Fibroblast of mammary gland (primary cell): ENCODE data around the gene MED10.

Source experiments
- DNase-seq: peaks from one replicate; pipeline ENCODE4 v3.0.0-alpha.2; 2010; ENCODE audit warnings: low read depth
- H3K4me3 ChIP-seq: 2 replicates; pipeline ENCODE4 v1.5.1; 2011; ENCODE audit warnings: low read depth, mild to moderate bottlenecking, low read length, moderate library complexity; ENCODE audit not compliant: control insufficient read depth
- CTCF ChIP-seq: conservative IDR thresholded peaks from 2 replicates; pipeline ENCODE4 v1.5.1; 2011; ENCODE audit warnings: low read depth, low read length, inconsistent platforms; ENCODE audit not compliant: control insufficient read depth, insufficient read depth

MED10 gene

DNA sequence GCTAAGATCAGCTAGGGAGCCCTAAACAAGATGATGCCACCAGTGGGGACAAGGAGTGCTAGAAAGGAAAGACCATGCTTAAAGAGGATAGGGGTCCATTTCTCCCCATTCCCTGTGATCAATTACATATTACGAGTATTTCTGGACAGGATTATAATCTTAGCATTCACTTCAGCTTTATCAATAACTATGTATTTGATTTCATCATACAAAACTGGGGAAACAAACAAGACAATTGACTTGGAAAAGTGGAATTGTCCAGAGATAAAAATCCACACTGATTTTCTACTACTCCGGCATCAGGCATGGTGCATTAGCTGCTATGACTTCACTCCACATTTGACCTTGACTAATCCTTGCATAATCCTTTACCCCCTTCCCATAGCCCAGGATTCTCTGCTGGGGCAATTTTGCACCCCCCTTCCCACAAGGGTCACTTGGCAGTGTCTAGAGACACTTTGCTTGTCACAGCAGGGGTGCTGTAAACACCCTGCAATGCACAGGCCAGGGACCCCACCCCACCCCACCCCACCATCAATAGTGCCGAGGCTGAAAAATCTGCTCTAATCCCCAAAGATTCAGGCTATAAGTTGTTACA lies 40.4 kb upstream of the MED10 start:
- no peak overlapping the region for H3K4me3 ChIP-seq
- TF ChIP-seq CTCF, result no peak
- no peak for DNase-seq

DNA sequence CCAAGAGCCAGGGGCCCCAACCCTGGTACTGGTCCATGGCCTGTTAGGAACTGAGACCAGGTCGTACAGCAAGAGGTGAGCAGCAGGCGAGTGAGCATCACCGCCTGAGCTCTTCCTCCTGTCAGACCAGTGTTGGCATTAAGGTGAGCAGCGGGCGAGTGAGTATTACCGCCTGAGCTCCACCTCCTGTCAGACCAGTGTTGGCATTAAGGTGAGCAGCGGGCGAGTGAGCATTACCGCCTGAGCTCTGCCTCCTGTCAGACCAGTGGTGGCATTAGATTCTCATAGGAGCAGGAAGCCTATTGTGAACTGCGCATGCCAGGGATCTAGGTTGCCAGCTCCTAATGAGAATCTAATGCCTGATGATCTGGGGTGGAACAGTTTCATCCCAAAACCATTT lies 39.3 kb upstream of the MED10 start:
- no peak overlapping the region for H3K4me3 ChIP-seq
- TF ChIP-seq CTCF, result no peak
- no peak for DNase-seq

GRCh38 chr5:6412811-6413210 lies 34.5 kb upstream of the MED10 start:
- DNase-seq, result no peak
- no peak overlapping the region for H3K4me3 ChIP-seq
- TF ChIP-seq CTCF, result no peak

DNA sequence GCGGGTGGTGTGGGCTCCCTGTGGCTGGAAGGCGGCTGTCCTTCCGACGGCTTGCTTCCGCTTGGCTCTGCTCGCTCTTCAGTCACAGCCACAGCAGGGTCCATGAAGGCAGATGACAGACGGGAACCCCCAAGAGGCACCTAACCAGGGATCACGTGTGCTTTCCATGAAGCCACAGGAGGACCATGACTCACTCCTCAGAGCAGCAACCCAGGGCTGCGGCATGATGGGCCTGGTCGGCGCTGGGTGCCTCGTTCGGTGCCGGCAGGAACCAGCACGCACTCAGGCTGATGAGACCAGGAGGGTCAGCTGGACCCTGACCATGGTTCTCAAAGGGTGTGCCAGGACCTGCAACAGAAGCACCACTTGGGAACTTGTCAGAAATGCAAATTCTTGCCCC lies 32.8 kb upstream of the MED10 start:
- no peak overlapping the region for H3K4me3 ChIP-seq
- no peak for TF ChIP-seq CTCF
- no peak for DNase-seq

DNA sequence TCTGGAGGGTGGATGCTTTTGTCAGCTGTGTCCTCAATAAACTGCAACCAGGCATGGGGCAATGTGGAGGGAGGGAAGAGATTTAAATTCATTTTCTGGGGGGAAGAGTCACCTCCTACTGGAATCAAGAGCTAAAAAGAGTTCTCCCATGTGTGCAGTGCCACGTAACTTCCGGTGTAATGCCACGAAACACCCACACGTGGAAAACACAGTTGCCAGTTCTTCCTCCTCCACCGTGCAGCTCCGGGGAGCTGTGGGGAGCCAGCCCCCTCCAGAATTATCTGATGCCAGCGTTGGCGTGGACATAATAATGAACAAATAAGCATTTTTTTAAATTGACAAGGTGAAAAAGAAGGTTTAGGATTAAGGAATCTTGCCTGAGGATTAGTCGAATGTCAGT lies 32.1 kb upstream of the MED10 start:
- no peak for TF ChIP-seq CTCF
- no peak overlapping the region for H3K4me3 ChIP-seq
- DNase-seq, result no peak

- peak; percentile 17 for DNase-seq
Measured at GRCh38 chr5:6408627-6409446, 30.5 kb upstream of the MED10 start.

More at GRCh38 chr5:6408627-6409446, 30.5 kb upstream of the MED10 start:
- H3K4me3 ChIP-seq, result no peak overlapping the region
- no peak for TF ChIP-seq CTCF
